GM19372 (cell line): ENCODE data around the gene NSRP1.
"Not testable (repeated sequence)": the region's sequence is repeated elsewhere in the genome, so short reads cannot be mapped to it uniquely, and the experiment has no call there.

Source experiments
- ATAC-seq: cut with Tn5 transposase; IDR thresholded peaks from one replicate; pipeline ENCODE4 v1.9.1; 2021; ENCODE audit warnings: mild to moderate bottlenecking, low read depth, moderate library complexity; ENCODE audit not compliant: unreplicated experiment

NSRP1 gene

GRCh38 chr17:30219833-30220232 is 103.2 kb downstream of the NSRP1 start:
- no peak for ATAC-seq

GRCh38 chr17:30220414-30220813 is 103.8 kb downstream of the NSRP1 start:
- ATAC-seq: no peak

GRCh38 chr17:30221346-30221745 is 104.7 kb downstream of the NSRP1 start:
- ATAC-seq: no peak

GRCh38 chr17:30222251-30222650 is 105.6 kb downstream of the NSRP1 start:
- no peak for ATAC-seq

- ATAC-seq: no peak
These were observed 106.1 kb downstream of the NSRP1 start for GRCh38 chr17:30222721-30223175.

GRCh38 chr17:30224419-30224960 is 107.9 kb downstream of the NSRP1 start:
- ATAC-seq: no peak

- ATAC-seq: no peak
These were observed 108.5 kb downstream of the NSRP1 start for GRCh38 chr17:30225112-30225511.

- no peak for ATAC-seq
These were observed 109.4 kb downstream of the NSRP1 start for GRCh38 chr17:30225919-30226553.

GRCh38 chr17:30226878-30227277 is 110.3 kb downstream of the NSRP1 start:
- no peak for ATAC-seq

GRCh38 chr17:30228011-30228410 is 111.4 kb downstream of the NSRP1 start:
- ATAC-seq: no peak

- ATAC-seq: no peak
These were observed 112.4 kb downstream of the NSRP1 start for GRCh38 chr17:30229012-30229411.

- ATAC-seq: not testable (repeated sequence)
These were observed 113.4 kb downstream of the NSRP1 start for GRCh38 chr17:30230009-30230408.

GRCh38 chr17:30230596-30231125 is 114.0 kb downstream of the NSRP1 start:
- ATAC-seq: no peak

GRCh38 chr17:30232015-30232823 is 115.6 kb downstream of the NSRP1 start:
- no peak for ATAC-seq

GRCh38 chr17:30232824-30233427 is 116.3 kb downstream of the NSRP1 start:
- no peak for ATAC-seq

- no peak for ATAC-seq
These were observed 117.7 kb downstream of the NSRP1 start for GRCh38 chr17:30234296-30234695.

GRCh38 chr17:30234964-30235363 is 118.3 kb downstream of the NSRP1 start:
- ATAC-seq: no peak

- no peak for ATAC-seq
These were observed 119.0 kb downstream of the NSRP1 start, which contains the start of gene SLC6A4 for GRCh38 chr17:30235386-30236296. TSS of gene SLC6A4 (minus strand) at chr17:30235697. CDS start at chr17:30221958, 13,739 bp downstream.
